Measurements from ENCODE around the gene MAP3K3. TPM values are rescaled to one million over a fixed set of nuclear protein-coding genes. Genes with fewer than 3 reads are reported as not detected.

Gene MAP3K3
- total and polyA plus RNA-seq, 9 of the 15 experiments (the other 6 are each of a cell fraction or from before 2014, with no cell fraction given): 0.69 to 16.5 (median 12.1) TPM

GRCh38 chr17:63621684-63622573 is at the start of gene MAP3K3 (continued):
- no peak for TF ChIP-seq LEF1 (IDR thresholded peaks at IDR 0.05)
- no peak for TF ChIP-seq ZNF217 (CRISPR knock-in tag; IDR thresholded peaks at IDR 0.05)
- no peak for TF ChIP-seq SIN3B (IDR thresholded peaks at IDR 0.05; ENCODE audit: low read depth)
- no peak for TF ChIP-seq ZKSCAN3 (CRISPR knock-in tag; IDR thresholded peaks at IDR 0.05)
- peak; percentile 82 for TF ChIP-seq RBM25 (IDR thresholded peaks at IDR 0.05; ENCODE audit: low read depth, low read length, severe bottlenecking)
- TF ChIP-seq TAF9B (IDR thresholded peaks at IDR 0.05; ENCODE audit: partially characterized antibody): peak; percentile 37
- TF ChIP-seq PCBP1 (IDR thresholded peaks at IDR 0.05; ENCODE audit: low read depth, low read length, poor library complexity, severe bottlenecking): no peak
- TF ChIP-seq EP400 (IDR thresholded peaks at IDR 0.05): peak; percentile 63; the same call in 1 of the 2 replicates
- TF ChIP-seq NONO (IDR thresholded peaks at IDR 0.05; ENCODE audit: low read depth in 2 of 2, low read length in 1 of 2): peak in 1 of 2 experiments; percentile 42; a peak in 1 of 4 replicates
- peak; percentile 78 for TF ChIP-seq TAF1 (IDR thresholded peaks at IDR 0.05; ENCODE audit: control insufficient read depth, extremely low read depth, insufficient read depth, low read length, severe bottlenecking)
- no peak for TF ChIP-seq ZNF121 (CRISPR knock-in tag; conservative IDR thresholded peaks at IDR 0.05)
- TF ChIP-seq FOXJ2 (tag; IDR thresholded peaks at IDR 0.05): no peak
- no peak for TF ChIP-seq ZFPM2 (CRISPR knock-in tag; IDR thresholded peaks at IDR 0.05)
- TF ChIP-seq TAF15 (IDR thresholded peaks at IDR 0.05; ENCODE audit: low read depth, low read length): no peak
- TF ChIP-seq WHSC1 (IDR thresholded peaks at IDR 0.05; ENCODE audit: low read length): no peak
- TF ChIP-seq CHD4 (IDR thresholded peaks at IDR 0.05; ENCODE audit: insufficient read depth, insufficient replicate concordance, low read depth, low read length, poor library complexity, severe bottlenecking): no peak
- peak; percentile 29; the same call in 1 of the 2 replicates for TF ChIP-seq MGA (IDR thresholded peaks at IDR 0.05)
